SK-N-SH treated with all-trans-retinoic acid at 6 μM for 48 hours (cell line): ENCODE data around the gene HOATZ.

Experiments
- ATAC-seq: fragments of 200-7000 bp; cut with Tn5 transposase; 3 replicates; pipeline ENCODE4 v1.9.1; 2020; ENCODE audit warnings: mild to moderate bottlenecking, moderate library complexity
- ARNTL ChIP-seq: fragments of 450-650 bp; formaldehyde crosslinking; IDR thresholded peaks from 2 replicates; pipeline ENCODE4 v1.5.0; 2020; ENCODE audit warnings: low read depth, mild to moderate bottlenecking, moderate library complexity, borderline replicate concordance
- BACH2 ChIP-seq: fragments of 250-450 bp; sonication (Bioruptor Pico); IDR thresholded peaks from 2 replicates; pipeline ENCODE4 v1.9.0; 2021; ENCODE audit warnings: mild to moderate bottlenecking, borderline replicate concordance
- CSDC2 ChIP-seq: fragments of 250-450 bp; sonication (Bioruptor Pico); IDR thresholded peaks from 2 replicates; pipeline ENCODE4 v1.5.0; 2020; ENCODE audit warnings: mild to moderate bottlenecking, moderate library complexity
- ESRRG ChIP-seq: fragments of 250-450 bp; sonication (Bioruptor Pico); IDR thresholded peaks from 2 replicates; pipeline ENCODE4 v1.6.1; 2021; ENCODE audit warnings: mild to moderate bottlenecking
- GLIS3 ChIP-seq: fragments of 250-450 bp; sonication (Bioruptor Pico); IDR thresholded peaks from 2 replicates; pipeline ENCODE4 v1.5.0; 2020; ENCODE audit warnings: mild to moderate bottlenecking, moderate library complexity
- ISL1 ChIP-seq: fragments of 250-450 bp; sonication (Bioruptor Pico); IDR thresholded peaks from 2 replicates; pipeline ENCODE4 v2.1.2; 2022; ENCODE audit warnings: mild to moderate bottlenecking, moderate library complexity
- OSR1 ChIP-seq: fragments of 250-450 bp; sonication (Bioruptor Pico); IDR thresholded peaks from 2 replicates; pipeline ENCODE4 v1.8.0; 2022; ENCODE audit warnings: moderate library complexity, mild to moderate bottlenecking, inconsistent platforms
- POU6F1 ChIP-seq: fragments of 250-450 bp; sonication (Bioruptor Pico); IDR thresholded peaks from 2 replicates; pipeline ENCODE4 v1.8.0; 2021; ENCODE audit warnings: low read depth, mild to moderate bottlenecking, moderate library complexity, borderline replicate concordance
- PPARA ChIP-seq: fragments of 250-450 bp; sonication (Bioruptor Pico); IDR thresholded peaks from 2 replicates; pipeline ENCODE4 v1.5.0; 2020; ENCODE audit warnings: mild to moderate bottlenecking, borderline replicate concordance
- SNAI2 ChIP-seq: fragments of 250-450 bp; sonication (Bioruptor Pico); IDR thresholded peaks from 2 replicates; pipeline ENCODE4 v1.5.0; 2020; ENCODE audit warnings: mild to moderate bottlenecking, moderate library complexity
- TCF4 ChIP-seq: fragments of 250-450 bp; sonication (Bioruptor Pico); IDR thresholded peaks from 2 replicates; pipeline ENCODE4 v1.8.0; 2021; ENCODE audit warnings: mild to moderate bottlenecking, moderate library complexity, borderline replicate concordance
- TOX ChIP-seq: fragments of 250-450 bp; sonication (Bioruptor Pico); IDR thresholded peaks from 2 replicates; pipeline ENCODE4 v1.8.0; 2021; ENCODE audit warnings: mild to moderate bottlenecking, moderate library complexity, borderline replicate concordance
- ZC3H10 ChIP-seq: fragments of 250-450 bp; sonication (Bioruptor Pico); IDR thresholded peaks from 2 replicates; pipeline ENCODE4 v1.5.1; 2021; ENCODE audit warnings: mild to moderate bottlenecking, moderate library complexity
- ZFP3 ChIP-seq: fragments of 250-450 bp; sonication (Bioruptor Pico); IDR thresholded peaks from 2 replicates; pipeline ENCODE4 v1.5.0; 2020; ENCODE audit warnings: mild to moderate bottlenecking, moderate library complexity
- ZFP30 ChIP-seq: fragments of 450-650 bp; formaldehyde crosslinking; IDR thresholded peaks from 2 replicates; pipeline ENCODE4 v1.5.0; 2022; ENCODE audit warnings: mild to moderate bottlenecking, moderate library complexity
- ZNF565 ChIP-seq: fragments of 450-650 bp; formaldehyde crosslinking; conservative IDR thresholded peaks from 2 replicates; pipeline ENCODE4 v1.5.0; 2020; ENCODE audit warnings: low read depth, mild to moderate bottlenecking, moderate library complexity
- TF ChIP-seq, protein P1 (sequence below): fragments of 250-450 bp; sonication (Bioruptor Pico); IDR thresholded peaks from 2 replicates; pipeline ENCODE4 v1.5.1; 2021; ENCODE audit warnings: mild to moderate bottlenecking, moderate library complexity
- TF ChIP-seq, protein P2 (sequence below): fragments of 250-450 bp; sonication (Bioruptor Pico); IDR thresholded peaks from 2 replicates; pipeline ENCODE4 v1.5.1; 2020; ENCODE audit warnings: low read depth, mild to moderate bottlenecking, moderate library complexity
- TF ChIP-seq, protein P3 (sequence below): fragments of 250-450 bp; sonication (Bioruptor Pico); IDR thresholded peaks from 2 replicates; pipeline ENCODE4 v1.8.0; 2020; ENCODE audit warnings: mild to moderate bottlenecking, moderate library complexity, borderline replicate concordance

HOATZ gene

GRCh38 chr11:111560800-111561199, 46.2 kb downstream of the HOATZ start:
- no peak for TF ChIP-seq OSR1 (CRISPR knock-in tag)
- no peak for TF ChIP-seq CSDC2
- TF ChIP-seq, protein P1, sequence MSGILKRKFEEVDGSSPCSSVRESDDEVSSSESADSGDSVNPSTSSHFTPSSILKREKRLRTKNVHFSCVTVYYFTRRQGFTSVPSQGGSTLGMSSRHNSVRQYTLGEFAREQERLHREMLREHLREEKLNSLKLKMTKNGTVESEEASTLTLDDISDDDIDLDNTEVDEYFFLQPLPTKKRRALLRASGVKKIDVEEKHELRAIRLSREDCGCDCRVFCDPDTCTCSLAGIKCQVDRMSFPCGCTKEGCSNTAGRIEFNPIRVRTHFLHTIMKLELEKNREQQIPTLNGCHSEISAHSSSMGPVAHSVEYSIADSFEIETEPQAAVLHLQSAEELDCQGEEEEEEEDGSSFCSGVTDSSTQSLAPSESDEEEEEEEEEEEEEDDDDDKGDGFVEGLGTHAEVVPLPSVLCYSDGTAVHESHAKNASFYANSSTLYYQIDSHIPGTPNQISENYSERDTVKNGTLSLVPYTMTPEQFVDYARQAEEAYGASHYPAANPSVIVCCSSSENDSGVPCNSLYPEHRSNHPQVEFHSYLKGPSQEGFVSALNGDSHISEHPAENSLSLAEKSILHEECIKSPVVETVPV (CRISPR knock-in tag), result no peak
- no peak for TF ChIP-seq SNAI2
- no peak for TF ChIP-seq ZFP30
- TF ChIP-seq ZC3H10, result no peak
- no peak for TF ChIP-seq GLIS3 (CRISPR knock-in tag)
- no peak for TF ChIP-seq BACH2
- no peak for TF ChIP-seq TCF4 (CRISPR knock-in tag)
- TF ChIP-seq PPARA (CRISPR knock-in tag), result no peak
- no peak for TF ChIP-seq POU6F1 (CRISPR knock-in tag)
- TF ChIP-seq ESRRG, result no peak
- TF ChIP-seq TOX (CRISPR knock-in tag), result no peak
- TF ChIP-seq, protein P2, sequence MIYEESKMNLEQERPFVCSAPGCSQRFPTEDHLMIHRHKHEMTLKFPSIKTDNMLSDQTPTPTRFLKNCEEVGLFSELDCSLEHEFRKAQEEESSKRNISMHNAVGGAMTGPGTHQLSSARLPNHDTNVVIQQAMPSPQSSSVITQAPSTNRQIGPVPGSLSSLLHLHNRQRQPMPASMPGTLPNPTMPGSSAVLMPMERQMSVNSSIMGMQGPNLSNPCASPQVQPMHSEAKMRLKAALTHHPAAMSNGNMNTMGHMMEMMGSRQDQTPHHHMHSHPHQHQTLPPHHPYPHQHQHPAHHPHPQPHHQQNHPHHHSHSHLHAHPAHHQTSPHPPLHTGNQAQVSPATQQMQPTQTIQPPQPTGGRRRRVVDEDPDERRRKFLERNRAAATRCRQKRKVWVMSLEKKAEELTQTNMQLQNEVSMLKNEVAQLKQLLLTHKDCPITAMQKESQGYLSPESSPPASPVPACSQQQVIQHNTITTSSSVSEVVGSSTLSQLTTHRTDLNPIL (CRISPR knock-in tag), result no peak
- no peak for ATAC-seq

DNA sequence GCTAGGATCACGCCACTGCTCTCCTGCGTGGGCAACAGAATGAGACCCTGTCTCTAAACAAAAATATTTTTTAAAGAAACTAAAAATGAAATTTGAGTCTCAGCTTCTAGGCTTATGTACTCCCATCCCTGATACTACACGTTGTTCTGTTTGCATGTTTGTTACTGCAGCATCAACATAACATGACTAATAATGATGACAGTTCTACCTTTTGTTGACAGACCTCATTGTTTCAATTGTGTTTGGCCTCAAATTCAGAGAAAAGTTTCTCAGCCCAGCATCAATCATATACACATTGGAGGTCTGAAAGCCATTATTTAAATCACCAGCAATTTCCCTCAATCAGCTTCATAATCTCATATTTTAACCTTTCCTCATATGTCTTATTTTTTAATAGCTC, 46.7 kb downstream of the HOATZ start:
- TF ChIP-seq PPARA (CRISPR knock-in tag) (no peak), ZNF565 (CRISPR knock-in tag) (no peak), SNAI2 (no peak), BACH2 (no peak), ISL1 (no peak), GLIS3 (CRISPR knock-in tag) (no peak), TOX (CRISPR knock-in tag) (no peak), TCF4 (CRISPR knock-in tag) (no peak), POU6F1 (CRISPR knock-in tag) (no peak), ARNTL (no peak), OSR1 (CRISPR knock-in tag) (no peak)
- TF ChIP-seq, protein P2 (CRISPR knock-in tag), result no peak
- TF ChIP-seq, protein P3, sequence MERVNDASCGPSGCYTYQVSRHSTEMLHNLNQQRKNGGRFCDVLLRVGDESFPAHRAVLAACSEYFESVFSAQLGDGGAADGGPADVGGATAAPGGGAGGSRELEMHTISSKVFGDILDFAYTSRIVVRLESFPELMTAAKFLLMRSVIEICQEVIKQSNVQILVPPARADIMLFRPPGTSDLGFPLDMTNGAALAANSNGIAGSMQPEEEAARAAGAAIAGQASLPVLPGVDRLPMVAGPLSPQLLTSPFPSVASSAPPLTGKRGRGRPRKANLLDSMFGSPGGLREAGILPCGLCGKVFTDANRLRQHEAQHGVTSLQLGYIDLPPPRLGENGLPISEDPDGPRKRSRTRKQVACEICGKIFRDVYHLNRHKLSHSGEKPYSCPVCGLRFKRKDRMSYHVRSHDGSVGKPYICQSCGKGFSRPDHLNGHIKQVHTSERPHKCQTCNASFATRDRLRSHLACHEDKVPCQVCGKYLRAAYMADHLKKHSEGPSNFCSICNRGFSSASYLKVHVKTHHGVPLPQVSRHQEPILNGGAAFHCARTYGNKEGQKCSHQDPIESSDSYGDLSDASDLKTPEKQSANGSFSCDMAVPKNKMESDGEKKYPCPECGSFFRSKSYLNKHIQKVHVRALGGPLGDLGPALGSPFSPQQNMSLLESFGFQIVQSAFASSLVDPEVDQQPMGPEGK (CRISPR knock-in tag), result no peak
- TF ChIP-seq, all 23 proteins: peak for 0
- ATAC-seq, result no peak

GRCh38 chr11:111561791-111562325, 47.3 kb downstream of the HOATZ start:
- ATAC-seq, result peak; percentile 36
- TF ChIP-seq ZC3H10 (no peak), ISL1 (peak; percentile 66), ZFP3 (CRISPR knock-in tag) (0 out of 2 replicates have a peak, but pooled peaks have one; percentile 53), PPARA (CRISPR knock-in tag) (no peak), BACH2 (no peak), TOX (CRISPR knock-in tag) (no peak)
- TF ChIP-seq, protein P1 (CRISPR knock-in tag), result no peak
